ENCODE data around the gene ADGRV1.
"Not testable (repeated sequence)": the region's sequence is repeated elsewhere in the genome, so short reads cannot be mapped to it uniquely, and the experiment has no call there.

Gene ADGRV1

GRCh38 chr5:91038180-91038808, 479.7 kb downstream of the ADGRV1 start:
- DNase-seq: no peak

- not testable (repeated sequence) for DNase-seq
These were observed 482.5 kb downstream of the ADGRV1 start for GRCh38 chr5:91041132-91041531.

DNA sequence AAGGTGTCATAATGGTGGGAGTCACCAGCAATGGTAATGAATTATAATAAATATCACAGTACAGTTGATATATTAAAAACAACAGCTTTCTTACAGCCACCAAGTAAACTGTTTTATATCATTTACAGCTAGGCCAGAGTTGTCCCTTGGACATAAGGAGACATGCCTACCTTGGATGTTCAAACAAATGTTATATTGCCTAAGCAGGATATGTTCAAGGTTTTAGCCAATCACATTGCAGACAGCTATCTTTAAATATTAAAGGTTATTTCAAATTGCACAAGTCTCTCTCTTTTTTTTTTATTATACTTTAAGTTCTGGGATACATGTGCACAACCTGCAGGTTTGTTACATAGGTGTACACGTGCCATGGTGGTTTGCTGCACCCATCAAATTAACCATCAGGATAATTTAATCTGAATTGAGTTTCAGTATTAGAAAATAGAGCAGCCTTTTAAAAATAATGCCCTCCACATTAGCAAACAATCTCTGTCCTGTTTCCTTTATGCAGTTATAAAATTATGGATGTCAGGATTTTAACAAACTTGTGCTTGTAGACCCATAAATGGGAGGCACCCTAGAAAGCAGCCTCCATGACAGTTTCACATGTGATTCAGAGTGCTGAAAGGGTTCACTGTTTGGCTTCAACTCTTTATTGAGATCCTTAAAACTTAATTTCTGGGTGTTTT, 483.8 kb downstream of the ADGRV1 start:
- DNase-seq: no peak

DNA sequence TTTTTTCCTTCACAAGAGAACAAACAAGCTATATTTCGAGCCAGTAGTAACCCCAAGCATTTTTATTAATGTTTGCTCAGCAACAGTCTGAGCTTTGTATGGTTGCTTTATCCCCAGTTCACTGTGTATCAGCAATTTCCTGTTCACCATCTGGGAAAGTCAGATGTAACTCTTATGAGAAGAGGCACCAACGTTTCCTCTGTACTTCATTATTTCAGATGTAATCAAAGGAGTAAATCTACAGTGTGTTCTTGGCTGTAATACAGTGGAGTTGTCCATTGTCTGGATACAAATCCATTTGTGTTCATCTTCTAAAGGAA, 484.3 kb downstream of the ADGRV1 start:
- DNase-seq: no peak

DNA sequence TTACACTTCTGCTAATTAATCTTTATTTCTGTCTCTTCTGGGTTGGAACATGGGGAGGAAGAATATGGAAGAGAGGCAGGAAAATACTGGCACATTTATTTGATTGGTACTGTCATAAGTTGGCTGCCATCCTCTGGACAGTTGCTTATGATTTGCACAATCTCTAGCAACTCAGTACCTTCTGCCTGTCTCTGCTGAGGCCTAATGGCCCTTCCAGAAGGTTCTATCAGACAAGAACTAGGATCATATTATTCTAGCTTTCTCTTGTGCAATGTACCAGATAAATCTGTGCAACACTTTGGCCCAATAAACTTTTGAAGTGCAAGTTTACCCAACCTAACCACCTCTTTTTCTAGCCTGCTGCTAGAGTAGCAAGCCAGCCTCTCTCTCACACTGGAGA, 489.5 kb downstream of the ADGRV1 start:
- no peak for DNase-seq

DNA sequence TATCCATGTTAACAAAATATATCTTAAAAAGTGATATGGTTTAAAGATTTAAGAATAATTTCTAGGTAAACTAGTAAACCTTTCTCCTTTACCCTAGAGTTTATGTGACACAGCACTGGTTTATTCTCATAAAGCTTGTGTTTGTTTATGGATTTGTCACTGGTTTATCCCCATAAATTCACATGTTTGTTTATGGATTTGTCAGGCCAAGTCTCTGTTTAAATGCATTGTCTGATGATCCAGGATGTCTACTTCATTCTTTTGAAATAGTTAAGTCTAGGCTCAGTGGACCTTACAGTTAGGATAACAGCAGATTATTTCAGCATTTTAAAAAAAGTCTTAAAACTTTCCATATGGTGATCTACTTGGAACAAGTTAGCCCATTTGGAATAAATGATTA, 490.5 kb downstream of the ADGRV1 start:
- DNase-seq: no peak

DNA sequence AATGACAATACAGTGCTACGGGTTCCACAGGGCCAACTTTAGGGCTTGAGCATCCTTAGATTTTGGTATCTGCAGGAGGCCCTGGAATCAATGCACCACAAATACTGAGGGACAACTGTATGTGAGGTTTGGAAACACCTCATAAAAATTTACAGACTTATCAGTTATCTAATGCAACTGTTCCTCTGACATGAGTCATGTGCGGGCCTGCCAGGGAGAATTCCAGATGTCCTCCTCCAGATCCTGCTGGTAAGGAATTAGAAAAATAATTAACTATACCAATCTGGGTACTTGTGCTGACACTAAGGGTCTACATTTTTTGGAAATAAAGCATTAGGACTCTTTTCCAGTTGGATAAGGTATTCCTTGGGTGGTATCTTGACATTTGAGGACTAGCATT, 491.2 kb downstream of the ADGRV1 start:
- no peak for DNase-seq

DNA sequence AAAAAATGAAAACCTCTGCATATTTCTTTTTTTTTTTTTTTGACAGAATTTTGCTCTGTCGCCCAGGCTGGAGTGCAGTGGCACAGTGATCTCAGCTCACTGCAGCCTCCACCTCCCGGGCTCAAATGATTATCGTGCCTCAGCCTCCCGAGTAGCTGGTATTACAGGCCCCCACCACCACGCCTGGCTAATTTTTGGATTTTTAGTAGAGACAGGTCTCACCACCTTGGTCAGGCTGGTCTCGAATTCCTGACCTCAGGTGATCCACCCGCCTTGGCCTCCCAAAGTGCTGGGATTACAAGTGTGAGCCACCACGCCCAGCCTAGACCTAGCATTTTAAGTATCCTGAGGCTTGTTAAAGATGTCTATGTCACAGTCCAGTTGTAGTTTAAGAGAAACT, 493.8 kb downstream of the ADGRV1 start:
- DNase-seq: not testable (repeated sequence)

DNA sequence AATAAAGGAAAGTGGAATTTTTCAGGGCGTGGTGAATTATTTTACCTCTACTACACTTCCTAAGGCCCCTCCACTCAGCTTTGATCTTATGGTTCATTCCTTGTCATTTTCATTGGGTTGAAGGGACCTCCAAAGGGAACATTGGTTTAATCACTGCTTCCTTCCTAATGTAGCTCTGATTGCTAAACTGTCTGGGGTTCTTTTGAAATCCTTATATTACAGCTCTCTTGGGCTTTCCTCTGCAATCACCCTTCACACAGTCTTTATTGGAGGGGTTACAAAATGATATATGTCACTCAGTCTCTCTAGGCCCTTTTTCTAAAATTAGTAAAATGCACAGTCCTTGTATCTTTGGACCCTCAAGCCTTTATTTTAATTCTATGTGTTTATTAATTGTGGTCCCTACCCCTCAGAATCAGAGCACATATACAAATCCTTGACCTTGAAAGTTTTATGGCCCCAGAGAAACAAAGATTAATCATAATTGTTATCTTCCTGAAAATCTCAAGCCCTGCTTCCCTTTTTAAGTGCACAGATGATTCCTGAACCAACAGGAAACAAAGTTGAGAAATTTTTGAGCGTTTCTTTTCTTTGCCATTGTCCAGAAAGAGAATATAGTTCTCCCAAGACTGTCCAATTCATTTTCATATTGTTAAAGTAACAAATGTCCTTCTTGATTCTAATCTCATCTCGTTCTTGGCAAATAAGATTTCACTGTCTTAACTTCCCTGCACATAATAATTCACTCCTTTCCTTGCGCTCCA, 494.6 kb downstream of the ADGRV1 start:
- no peak for DNase-seq

DNA sequence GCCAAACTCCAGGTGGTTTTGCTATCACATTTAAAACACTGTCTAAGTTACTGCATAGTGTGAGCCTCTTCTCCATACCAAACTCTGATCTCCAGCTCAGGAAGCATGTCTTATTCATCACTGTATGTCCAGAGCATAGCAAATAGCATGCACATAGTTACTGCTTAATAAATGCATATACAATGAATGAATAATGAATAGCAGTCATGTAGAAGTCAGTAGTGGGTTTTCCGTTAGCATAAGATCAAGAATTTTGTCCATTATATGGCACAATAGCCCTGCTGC, 495.1 kb downstream of the ADGRV1 start:
- no peak for DNase-seq

- DNase-seq: no peak
These were observed 499.6 kb downstream of the ADGRV1 start for GRCh38 chr5:91058155-91058554.

GRCh38 chr5:91058575-91058974, 500.0 kb downstream of the ADGRV1 start:
- no peak for DNase-seq

- DNase-seq: peak; percentile 4
These were observed 500.8 kb downstream of the ADGRV1 start for GRCh38 chr5:91059409-91059808.

- DNase-seq: no peak
These were observed 502.5 kb downstream of the ADGRV1 start for GRCh38 chr5:91061094-91061493.

GRCh38 chr5:91061946-91062562, 503.5 kb downstream of the ADGRV1 start:
- no peak for DNase-seq

DNA sequence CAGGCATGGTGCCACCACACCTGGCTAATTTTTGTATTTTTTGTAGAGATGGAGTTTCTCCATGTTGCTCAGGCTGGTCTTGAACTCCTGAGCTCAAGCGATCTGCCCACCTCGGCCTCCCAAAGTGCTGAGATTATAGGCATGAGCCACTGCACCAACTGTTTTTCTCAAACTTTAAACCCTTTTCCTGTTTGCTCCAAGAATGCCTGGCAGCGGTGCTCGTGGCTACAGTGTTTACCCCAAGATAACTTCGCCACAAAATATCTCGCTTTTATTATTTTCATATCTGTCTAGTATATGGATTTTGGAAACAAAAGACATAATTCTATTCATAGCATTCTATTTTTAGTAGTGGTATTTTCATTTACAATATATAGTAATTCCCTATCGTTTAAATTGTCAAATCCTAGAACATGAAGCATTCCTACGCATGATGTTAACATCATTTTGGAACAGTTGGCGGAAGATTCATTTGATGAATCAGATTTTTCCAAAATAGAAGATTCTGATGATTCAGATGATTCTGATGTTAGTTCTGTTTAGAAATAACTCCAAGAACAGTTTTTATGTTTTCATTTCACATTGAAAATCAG, 504.6 kb downstream of the ADGRV1 start:
- not testable (repeated sequence) for DNase-seq

DNA sequence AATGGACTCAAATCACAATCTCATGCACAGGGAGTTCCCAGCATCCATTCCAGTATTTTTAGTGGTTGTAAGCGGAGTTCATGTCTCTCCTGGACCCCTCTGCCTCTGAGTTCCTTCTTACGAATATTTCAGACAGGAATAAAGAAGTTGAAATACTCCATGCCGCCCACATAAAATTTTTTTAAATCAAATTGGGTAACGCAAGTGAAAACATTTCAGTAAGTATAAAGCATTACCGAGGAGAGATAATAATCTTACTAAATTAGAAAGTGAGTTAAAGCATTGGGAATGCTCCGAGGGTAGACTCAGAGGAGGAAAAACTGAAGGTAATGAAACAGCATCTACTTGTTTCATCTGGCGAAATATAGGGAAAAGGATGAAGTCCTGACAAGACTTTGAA, 506.9 kb downstream of the ADGRV1 start:
- no peak for DNase-seq

DNA sequence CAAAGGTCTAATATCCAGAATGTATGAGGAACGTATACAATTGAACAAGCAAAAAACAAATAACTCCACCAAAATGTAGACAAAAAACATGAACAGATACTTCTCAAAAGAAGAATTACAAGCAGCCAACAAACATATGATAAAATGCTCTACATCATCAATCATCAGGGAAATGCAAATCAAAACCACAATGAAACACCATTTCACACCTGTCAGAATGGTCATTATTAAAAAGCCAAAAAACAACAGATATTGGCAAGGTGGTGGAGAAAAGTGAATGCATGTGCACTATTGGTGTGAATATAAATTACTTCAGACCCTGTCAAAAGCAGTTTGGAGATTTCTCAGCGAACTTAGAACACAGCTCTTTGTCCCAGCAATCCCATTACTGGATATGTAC, 510.8 kb downstream of the ADGRV1 start:
- DNase-seq: no peak

GRCh38 chr5:91070761-91071550, 512.4 kb downstream of the ADGRV1 start:
- DNase-seq: no peak

GRCh38 chr5:91072881-91073280, 514.3 kb downstream of the ADGRV1 start:
- DNase-seq: no peak

- no peak for DNase-seq
These were observed 516.0 kb downstream of the ADGRV1 start for GRCh38 chr5:91074615-91075014.

GRCh38 chr5:91076138-91076537, 517.5 kb downstream of the ADGRV1 start:
- DNase-seq: no peak

GRCh38 chr5:91077623-91078022, 519.0 kb downstream of the ADGRV1 start:
- DNase-seq: no peak
